ENCODE results near the gene SLC12A7. TPM values are rescaled to one million over a fixed set of nuclear protein-coding genes. Genes with fewer than 3 reads are reported as not detected.

Gene SLC12A7
- total and polyA plus RNA-seq, 9 donors: 5.9 to 33.9 (median 23.0) TPM

DNA sequence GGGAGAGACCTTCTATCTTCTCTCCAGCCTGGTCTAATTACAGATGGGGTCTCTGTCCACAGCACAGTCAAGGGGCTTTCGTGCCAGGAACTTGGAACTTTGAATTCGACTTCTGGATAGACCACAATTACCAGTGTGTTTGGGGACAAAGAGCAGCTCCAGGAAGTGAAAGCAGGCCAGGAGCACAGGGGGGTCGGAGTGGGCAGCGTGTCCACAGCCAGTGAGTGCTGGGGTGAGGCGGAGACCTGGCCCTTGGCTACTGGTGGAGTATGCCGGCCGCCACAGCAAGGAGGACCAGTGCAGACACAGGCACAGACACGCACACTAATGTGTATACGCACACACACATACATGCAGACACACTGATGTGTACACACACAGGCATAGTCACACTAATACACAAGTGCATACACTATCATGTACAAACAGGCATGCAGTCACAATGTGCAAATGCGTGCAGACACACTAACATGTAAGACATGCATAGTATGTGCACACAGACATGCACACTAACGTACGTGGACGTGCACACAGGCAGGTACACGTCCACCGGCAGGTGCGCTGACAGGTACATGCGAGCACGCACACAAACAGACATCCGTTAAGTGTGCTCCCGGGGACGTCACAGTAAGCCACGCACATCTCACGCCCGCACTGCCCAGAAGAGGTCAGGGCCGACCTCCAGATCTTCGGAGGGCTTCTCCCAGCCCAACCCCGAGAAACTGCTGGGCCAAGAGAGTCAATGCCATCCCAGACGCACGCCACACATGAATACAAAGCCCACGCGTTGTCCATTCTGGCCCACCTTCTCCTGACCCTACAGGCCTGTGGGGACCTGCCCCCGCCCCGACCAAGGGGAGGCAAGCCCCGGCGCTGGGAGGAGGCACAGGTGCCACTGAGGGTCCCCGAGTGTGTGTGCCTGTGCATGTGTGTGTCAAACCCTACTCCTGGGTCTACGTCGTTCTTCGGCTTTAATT is 56.8 kb downstream of the SLC12A7 start:
- Histone ChIP-seq H3K4me1 (ENCODE audit: insufficient read depth) (no peaks in the 10 kb centered on the region), H3K27me3 (no peaks in the 10 kb centered on the region), H3K27ac (no peak overlapping the region), H3K36me3 (no peaks in the 10 kb centered on the region), H3K9me3 (no peaks in the 10 kb centered on the region), H3K4me3 (no peak overlapping the region)
- intact Hi-C loops (cut with DNase I): no loop called here
- 86 to 90% (median 87%) methylated on average over 39 of the region's 39 CpGs for WGBS, 3 donors
- peak in 1 of 5 donors; percentile 17 for DNase-seq
- TF ChIP-seq EP300 (IDR thresholded peaks at IDR 0.05): no peak
- TF ChIP-seq, protein P1, sequence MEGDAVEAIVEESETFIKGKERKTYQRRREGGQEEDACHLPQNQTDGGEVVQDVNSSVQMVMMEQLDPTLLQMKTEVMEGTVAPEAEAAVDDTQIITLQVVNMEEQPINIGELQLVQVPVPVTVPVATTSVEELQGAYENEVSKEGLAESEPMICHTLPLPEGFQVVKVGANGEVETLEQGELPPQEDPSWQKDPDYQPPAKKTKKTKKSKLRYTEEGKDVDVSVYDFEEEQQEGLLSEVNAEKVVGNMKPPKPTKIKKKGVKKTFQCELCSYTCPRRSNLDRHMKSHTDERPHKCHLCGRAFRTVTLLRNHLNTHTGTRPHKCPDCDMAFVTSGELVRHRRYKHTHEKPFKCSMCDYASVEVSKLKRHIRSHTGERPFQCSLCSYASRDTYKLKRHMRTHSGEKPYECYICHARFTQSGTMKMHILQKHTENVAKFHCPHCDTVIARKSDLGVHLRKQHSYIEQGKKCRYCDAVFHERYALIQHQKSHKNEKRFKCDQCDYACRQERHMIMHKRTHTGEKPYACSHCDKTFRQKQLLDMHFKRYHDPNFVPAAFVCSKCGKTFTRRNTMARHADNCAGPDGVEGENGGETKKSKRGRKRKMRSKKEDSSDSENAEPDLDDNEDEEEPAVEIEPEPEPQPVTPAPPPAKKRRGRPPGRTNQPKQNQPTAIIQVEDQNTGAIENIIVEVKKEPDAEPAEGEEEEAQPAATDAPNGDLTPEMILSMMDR (IDR thresholded peaks at IDR 0.05): no peak
- TF ChIP-seq POLR2A (IDR thresholded peaks at IDR 0.05): no peak

DNA sequence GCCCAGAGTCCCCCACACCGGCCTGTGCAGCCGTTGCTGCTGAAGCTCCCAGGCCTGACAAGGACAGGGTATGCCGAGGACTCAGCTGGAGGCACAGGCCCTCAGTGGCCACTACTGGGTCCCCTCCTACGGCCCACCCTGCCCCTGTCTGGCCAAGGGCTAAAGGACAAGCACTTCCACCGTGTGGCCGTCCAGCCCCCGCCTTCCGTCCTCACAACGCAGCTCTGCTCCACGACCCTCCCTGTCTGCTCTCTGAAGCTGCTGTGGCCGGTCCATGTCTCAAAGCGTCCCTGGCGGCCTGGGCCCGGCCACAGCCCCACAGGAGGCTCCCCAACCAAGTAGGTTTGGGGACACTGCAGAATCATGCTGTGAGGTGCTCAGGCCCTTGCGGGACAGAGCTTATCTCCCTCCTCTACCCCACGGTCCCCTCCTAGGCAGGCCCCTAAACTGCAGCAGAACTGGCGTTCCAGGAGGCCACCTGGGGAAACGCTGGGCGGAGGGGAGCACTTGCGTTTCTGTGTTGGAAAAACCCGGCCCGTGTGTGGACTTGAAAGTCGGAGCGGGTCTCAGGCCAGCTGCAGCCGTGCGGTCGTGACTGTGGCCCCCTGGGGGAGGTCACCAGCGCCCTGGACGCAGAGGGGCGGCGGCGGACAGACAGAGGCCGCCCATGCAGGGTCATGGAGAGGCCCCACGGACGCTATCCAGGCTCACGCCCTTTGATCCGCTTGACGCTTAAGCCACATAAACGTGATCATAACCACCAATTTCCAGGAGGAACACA is 57.7 kb downstream of the SLC12A7 start:
- Histone ChIP-seq H3K36me3 (no peaks in the 10 kb centered on the region), H3K4me3 (no peak overlapping the region), H3K9me3 (no peaks in the 10 kb centered on the region), H3K4me1 (ENCODE audit: insufficient read depth) (no peaks in the 10 kb centered on the region), H3K27ac (no peak overlapping the region), H3K27me3 (no peaks in the 10 kb centered on the region)
- DNase-seq: peak in 1 of 5 donors; percentile 13
- TF ChIP-seq, protein P1 (IDR thresholded peaks at IDR 0.05): no peak
- no peak for TF ChIP-seq POLR2A (IDR thresholded peaks at IDR 0.05)
- intact Hi-C loops (cut with DNase I): no loop called here
- WGBS, 3 donors: 86 to 88% (median 88%) methylated on average over 39 of the region's 39 CpGs

DNA sequence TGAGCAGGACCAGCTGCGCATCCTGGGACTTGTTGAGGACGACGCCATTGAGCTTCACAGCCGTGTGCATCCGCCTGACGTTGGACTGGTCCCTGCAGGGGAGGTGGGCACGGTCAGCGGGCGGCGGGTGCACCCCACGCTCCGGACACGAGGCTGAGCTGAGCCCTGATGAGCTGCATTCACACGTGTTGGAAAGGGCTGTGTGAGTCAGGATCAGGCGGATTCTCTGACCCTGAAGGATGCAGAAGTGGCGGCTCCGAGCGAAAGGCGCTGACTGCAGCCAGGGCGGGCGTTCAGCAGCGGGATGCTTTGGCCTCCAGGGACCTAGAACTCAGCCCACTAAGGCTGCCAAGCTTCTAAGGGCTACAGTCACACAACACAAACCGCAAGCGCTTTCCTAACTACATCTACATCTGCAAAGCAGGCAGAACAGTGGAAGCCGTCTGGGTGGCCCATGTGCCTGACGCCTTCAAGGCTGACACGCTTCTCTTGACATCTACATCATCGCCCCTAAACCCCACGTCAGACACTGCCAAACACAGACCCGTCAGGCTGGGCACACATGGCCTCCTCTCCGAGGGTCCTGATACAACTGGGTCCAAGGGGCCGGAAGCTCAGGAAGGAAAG is 58.4 kb downstream of the SLC12A7 start:
- Histone ChIP-seq H3K27ac (no peak overlapping the region), H3K27me3 (no peaks in the 10 kb centered on the region), H3K9me3 (no peaks in the 10 kb centered on the region), H3K36me3 (no peaks in the 10 kb centered on the region), H3K4me1 (ENCODE audit: insufficient read depth) (no peaks in the 10 kb centered on the region), H3K4me3 (no peak overlapping the region)
- WGBS, 3 donors: 90 to 93% (median 92%) methylated on average over 32 of the region's 32 CpGs
- TF ChIP-seq EP300 (IDR thresholded peaks at IDR 0.05) (no peak), POLR2A (IDR thresholded peaks at IDR 0.05) (no peak)
- TF ChIP-seq, protein P1 (IDR thresholded peaks at IDR 0.05): no peak
- peak in 1 of 5 donors; percentile 15 for DNase-seq
- intact Hi-C loops (cut with DNase I): no loop called here

DNA sequence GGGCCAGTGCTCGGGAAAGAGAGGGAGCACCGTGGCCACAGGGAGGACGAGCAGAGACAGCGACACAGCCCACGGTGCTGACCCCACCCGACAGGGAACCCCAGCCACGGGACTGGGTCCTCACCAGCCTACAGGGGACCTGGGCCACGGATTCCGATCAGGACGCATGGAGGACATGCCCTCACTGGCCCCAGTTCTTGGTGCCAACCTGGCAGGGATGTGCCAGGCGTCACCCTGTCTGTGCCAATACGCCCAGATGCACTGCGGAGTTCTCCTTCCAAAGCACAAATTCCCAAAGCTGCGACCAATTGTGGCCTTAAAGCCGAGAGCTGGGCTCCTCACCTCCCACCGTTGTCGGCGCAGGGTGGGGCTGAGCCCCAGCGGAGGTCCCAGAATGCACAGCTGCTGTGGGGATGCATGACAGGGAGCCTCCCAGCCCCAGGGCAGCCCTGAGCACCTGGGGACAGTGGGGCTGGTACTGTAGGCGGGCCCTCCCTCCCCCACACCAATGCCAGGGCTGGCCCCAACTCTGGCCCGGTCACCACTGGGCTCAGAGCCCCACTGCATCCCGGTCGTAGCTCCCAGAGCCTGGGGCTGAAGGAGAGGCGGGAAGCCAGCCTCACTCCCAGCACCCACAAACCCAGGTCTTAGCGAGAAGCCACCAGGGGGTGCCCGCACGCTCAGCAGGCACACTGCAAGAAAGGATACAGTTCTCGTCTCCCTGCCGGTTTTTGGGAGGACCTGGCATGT is 59.0 kb downstream of the SLC12A7 start:
- TF ChIP-seq, protein P1 (IDR thresholded peaks at IDR 0.05): no peak
- TF ChIP-seq EP300 (IDR thresholded peaks at IDR 0.05) (no peak), POLR2A (IDR thresholded peaks at IDR 0.05) (no peak)
- Histone ChIP-seq H3K4me1 (ENCODE audit: insufficient read depth) (no peaks in the 10 kb centered on the region), H3K9me3 (no peaks in the 10 kb centered on the region), H3K36me3 (no peaks in the 10 kb centered on the region), H3K4me3 (no peak overlapping the region), H3K27me3 (no peaks in the 10 kb centered on the region), H3K27ac (no peak overlapping the region)
- 88 to 91% (median 90%) methylated on average over 29 of the region's 29 CpGs for WGBS, 3 donors
- DNase-seq: no peak
- intact Hi-C loops (cut with DNase I): no loop called here

Measured in ovary (tissue), 9 donors.